HL-60/S4 treated with phorbol 12-myristate 13-acetate at 8.2 ng/mL for 4 days and 3 days (cell line): ENCODE measurements around the gene ABCC4.
"Not testable (repeated sequence)": the region's sequence is repeated elsewhere in the genome, so short reads cannot be mapped to it uniquely, and the experiment has no call there.

Experiments used
- in situ Hi-C: fragments of 300-500 bp; cut with MboI; formaldehyde crosslinking; loops from 2 replicates; pipeline ENCODE4 v1.15.0; 2022; ENCODE audit warnings: low sequenced_read_pairs

Gene ABCC4

GRCh38 chr13:95199896-95200295, 101.4 kb downstream of the ABCC4 start:
- in situ Hi-C loops, result loop anchor here (10.0 to 25.0 kb wide), 2 partner anchors 205 to 637 kb away; no protein-coding TSS in a partner anchor

- in situ Hi-C loops, result loop anchor here (10.0 to 25.0 kb wide), 2 partner anchors 206 to 639 kb away; no protein-coding TSS in a partner anchor
Observed at GRCh38 chr13:95198606-95199005, 102.6 kb downstream of the ABCC4 start.

DNA sequence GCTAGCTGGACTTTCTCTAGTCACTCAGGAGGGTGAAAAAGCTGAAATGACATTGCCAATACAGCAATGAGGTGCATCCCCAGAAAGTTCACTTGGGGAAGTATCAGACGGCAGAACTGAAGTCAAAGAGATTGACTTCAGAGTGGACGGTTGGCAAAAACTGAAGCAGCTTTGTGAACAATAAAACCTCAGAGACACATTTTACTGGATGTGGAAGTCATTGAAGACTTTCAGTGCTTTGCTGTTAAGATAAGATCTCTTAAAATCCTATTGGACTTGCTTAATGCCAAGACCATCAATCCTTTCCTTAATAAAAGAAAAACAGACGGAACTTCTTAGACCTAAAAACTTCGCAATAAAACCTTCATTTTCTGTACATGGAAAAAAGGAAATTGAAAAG, 103.7 kb downstream of the ABCC4 start:
- in situ Hi-C loops, result loop anchor here (10.0 to 25.0 kb wide), 2 partner anchors 207 to 640 kb away; no protein-coding TSS in a partner anchor

GRCh38 chr13:95195146-95195545, 106.1 kb downstream of the ABCC4 start:
- in situ Hi-C loops, result loop anchor here (10.0 to 25.0 kb wide), 2 partner anchors 210 to 642 kb away; no protein-coding TSS in a partner anchor

GRCh38 chr13:95193509-95194230, 107.6 kb downstream of the ABCC4 start:
- in situ Hi-C loops, result loop anchor here (10.0 to 25.0 kb wide), 2 partner anchors 211 to 644 kb away; no protein-coding TSS in a partner anchor

GRCh38 chr13:95192998-95193397, 108.3 kb downstream of the ABCC4 start:
- in situ Hi-C loops, result loop anchor here (10.0 to 25.0 kb wide), 2 partner anchors 212 to 644 kb away; no protein-coding TSS in a partner anchor

GRCh38 chr13:95192564-95192945, 108.7 kb downstream of the ABCC4 start:
- in situ Hi-C loops, result loop anchor here (10.0 to 25.0 kb wide), 2 partner anchors 212 to 645 kb away; no protein-coding TSS in a partner anchor

DNA sequence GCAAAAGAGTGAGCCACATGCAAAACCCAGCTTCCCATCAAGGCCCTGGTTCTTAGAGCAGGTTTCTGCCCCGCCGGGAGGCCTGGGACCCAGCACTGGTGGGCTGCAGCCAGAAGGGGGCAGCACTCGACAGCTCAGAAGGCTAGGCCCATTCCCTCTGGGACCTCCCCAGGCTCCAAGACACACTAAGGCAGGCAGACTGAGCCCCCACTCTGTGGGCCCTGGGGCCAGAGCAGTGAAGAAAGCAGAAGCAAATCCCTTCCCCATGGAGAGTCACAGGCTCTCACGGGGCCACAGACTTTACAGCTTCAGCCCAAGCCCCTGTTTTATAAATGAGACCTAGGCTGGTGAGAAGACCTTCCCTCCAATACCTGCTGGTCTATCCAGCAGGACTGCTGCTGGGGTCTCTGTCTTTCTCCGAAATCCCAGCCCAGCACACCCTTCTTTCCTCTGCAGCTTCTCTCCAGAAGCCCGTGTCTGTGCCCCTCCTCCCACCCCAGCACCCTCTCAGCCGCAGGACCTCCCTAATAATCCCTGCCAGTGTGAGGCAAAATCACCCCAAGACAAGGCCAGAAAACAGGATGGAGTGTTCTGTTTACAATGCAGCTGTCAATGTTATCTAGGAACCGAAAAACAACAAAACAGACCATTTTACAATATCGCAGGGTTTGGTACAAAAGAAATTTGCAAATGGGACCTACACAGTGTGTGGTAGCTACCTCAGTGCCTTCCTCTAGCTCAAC, 109.3 kb downstream of the ABCC4 start:
- in situ Hi-C loops, result loop anchor here (10.0 to 25.0 kb wide), 2 partner anchors 213 to 645 kb away; no protein-coding TSS in a partner anchor

DNA sequence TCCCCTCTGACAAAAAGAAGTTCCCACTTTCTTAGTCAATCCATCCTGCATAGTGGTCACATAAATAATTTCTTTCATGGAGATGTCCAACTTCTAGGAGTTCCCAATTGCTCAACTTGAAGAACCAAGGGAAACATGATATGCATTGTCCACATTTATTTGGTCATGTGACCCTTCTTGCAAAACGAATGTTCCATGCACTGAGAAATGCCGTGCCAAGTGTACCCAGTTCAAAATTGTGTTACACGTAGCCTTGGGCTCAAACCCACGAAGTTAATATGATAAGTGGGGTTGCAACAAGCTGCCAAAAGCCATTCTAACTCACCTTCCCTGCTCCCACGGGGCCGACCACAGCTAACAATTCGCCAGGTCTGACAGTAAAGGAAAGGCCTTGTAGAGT, 113.1 kb downstream of the ABCC4 start:
- in situ Hi-C loops, result loop anchor here (25.0 kb wide), 1 partner anchor 649 kb away; no protein-coding TSS in a partner anchor

DNA sequence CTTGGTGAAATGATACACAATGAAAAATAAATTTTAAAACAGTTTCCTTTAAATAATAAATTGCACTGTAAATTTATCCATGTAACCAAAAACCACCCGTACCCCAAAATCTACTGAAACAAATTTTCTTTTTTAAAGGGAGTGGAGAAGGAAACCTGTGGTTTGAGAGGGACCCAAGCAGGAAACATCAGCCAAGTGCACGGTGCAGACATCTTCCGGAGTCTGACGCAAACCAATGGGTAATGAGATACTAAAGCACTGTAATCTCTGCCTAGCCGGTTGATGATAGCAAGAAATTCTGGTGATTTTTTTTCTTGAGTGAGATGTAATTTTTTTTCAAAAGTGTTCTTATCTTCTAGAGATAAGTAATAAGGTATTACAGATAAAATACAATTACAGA, 115.4 kb downstream of the ABCC4 start:
- in situ Hi-C loops, result loop anchor here (25.0 kb wide), 1 partner anchor 651 kb away; no protein-coding TSS in a partner anchor

- in situ Hi-C loops, result loop anchor here (25.0 kb wide), 1 partner anchor 652 kb away; no protein-coding TSS in a partner anchor
Observed at GRCh38 chr13:95185311-95185710, 115.9 kb downstream of the ABCC4 start.

DNA sequence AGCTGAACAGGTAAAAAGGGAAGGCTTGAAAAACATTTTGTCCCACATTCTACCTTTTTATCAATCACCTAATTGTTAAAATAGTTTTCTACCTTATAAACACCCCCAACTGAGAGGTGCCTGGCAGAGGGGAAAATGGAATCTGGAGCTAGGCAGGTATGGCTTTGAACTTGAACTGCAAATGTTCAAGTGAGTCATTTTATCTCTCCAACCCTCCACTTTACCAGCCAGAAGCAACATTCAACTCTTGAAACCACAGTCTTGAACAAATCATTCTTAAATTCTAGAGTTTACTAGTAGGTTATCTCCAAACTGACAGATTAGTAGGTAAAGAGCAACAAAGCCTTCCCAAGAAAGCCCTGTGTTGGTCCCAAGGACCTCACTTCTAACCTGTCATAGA, 116.9 kb downstream of the ABCC4 start:
- in situ Hi-C loops, result loop anchor here (25.0 kb wide), 1 partner anchor 653 kb away; no protein-coding TSS in a partner anchor

DNA sequence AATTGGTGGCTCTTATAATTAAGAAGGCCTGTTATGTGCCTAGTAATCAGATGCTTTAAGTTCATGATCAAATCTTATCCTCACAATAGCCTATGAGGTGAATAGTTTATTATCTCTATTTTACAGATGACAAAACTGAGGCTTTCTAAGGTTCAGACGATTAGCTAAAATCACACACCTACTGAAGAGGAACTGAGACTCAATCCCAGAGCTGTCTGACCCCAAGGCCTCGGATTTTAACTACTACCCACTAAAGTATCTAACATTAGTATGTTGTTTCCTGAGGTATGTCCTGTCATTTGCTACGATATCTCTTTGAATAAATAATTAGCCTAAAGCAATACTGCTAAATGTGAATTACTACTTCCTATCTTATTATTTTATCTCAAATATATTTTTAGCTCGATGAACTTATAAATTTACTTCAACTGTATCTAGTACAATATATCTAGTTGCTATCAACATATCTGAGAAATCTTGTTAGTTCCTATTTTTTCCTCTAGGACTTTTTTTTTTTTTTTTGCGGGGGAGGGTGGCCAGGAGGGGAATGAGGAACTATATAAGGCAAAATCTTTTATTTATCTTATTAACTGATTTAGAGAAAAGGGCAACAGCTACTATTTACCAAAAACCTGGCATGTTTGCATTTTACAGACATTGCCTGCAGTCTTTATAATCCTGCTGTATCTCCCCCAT, 118.5 kb downstream of the ABCC4 start:
- in situ Hi-C loops, result loop anchor here (25.0 kb wide), 1 partner anchor 655 kb away; no protein-coding TSS in a partner anchor

- in situ Hi-C loops, result loop anchor here (25.0 kb wide), 1 partner anchor 656 kb away; no protein-coding TSS in a partner anchor
Observed at GRCh38 chr13:95181586-95181985, 119.7 kb downstream of the ABCC4 start.

DNA sequence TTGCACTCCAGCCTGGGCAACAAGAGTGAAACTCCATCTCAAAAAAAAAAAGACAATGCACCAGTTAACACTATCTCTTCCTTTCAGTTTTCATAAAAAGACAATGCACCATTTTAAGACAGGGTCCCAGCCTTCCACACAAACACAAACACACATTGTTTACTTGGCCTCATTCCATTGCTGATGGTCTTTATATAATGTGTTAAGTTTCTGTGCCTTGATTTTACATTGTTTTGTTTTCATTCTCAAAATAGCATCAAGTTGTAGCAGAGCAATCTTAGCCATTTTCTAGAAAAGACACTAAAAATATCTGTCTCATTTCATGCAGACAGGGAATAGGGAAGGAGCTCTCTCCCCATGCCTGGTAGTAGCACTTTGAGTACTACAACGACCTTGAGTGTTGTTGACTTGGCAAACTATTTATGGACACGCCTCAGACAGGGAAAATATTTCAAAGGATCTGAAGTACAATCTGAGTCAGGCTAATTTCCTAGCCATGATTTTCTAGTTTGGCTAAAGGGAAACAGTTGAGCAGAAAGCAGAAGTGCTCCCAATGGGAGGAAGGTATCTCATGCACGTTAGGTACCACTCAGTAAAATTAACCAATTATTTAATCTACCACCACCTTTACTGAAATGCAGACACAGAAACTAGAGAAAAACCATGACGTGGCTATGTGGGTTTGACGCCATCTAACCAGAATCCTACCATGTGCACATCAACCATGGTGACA, 120.6 kb downstream of the ABCC4 start:
- in situ Hi-C loops, result loop anchor here (25.0 kb wide), 1 partner anchor 657 kb away; no protein-coding TSS in a partner anchor

- in situ Hi-C loops, result loop anchor here (25.0 kb wide), 1 partner anchor 661 kb away; no protein-coding TSS in a partner anchor
Observed at GRCh38 chr13:95176611-95177259, 124.5 kb downstream of the ABCC4 start.

GRCh38 chr13:95174517-95174916, 126.7 kb downstream of the ABCC4 start:
- in situ Hi-C loops, result no loop called here

GRCh38 chr13:95168191-95168590, 133.1 kb downstream of the ABCC4 start:
- in situ Hi-C loops, result no loop called here

DNA sequence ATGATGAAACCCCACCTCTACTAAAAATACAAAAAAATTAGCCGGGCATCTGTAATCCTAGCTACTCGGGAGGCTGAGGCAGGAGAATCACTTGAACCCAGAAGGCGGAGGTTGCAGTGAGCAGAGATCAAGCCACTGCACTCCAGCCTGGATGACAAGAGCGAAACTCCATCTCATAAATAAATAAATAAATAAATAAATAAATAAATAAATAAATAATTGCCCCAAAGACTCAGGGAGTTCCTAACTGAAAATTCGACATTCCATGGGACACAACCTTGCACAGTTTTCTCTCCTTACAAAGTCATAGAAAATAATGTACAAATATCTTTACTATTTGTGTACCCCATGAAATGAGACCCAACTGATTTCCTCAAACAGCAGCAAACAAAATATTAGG, 134.2 kb downstream of the ABCC4 start:
- in situ Hi-C loops, result not testable (repeated sequence)
